NOMO-1 treated with DMSO at 0.1 percent for 48 hours (cell line): ENCODE measurements around the gene M6PR.

ENCODE experiments used
- DNase-seq: peaks from one replicate; lab custom pipeline; 2025; ENCODE audit not compliant: unreplicated experiment; lab: John Stamatoyannopoulos, UW

The M6PR gene

GRCh38 chr12:8949342-8950220, at the start of gene M6PR:
Gene M6PR, minus strand, starts transcription at chr12:8949645. Its CDS starts 3,241 bp downstream, at chr12:8946404.
- peak; percentile 100 for DNase-seq

- DNase-seq = peak; percentile 63
Observed at GRCh38 chr12:8996682-8997405, 47.4 kb upstream of the M6PR start.

- no peak for DNase-seq
Observed at GRCh38 chr12:8995021-8995775, 45.8 kb upstream of the M6PR start.

- no peak for DNase-seq
Observed at GRCh38 chr12:8993827-8994226, 44.4 kb upstream of the M6PR start.

GRCh38 chr12:8991371-8992345, 42.2 kb upstream of the M6PR start:
- peak; percentile 33 for DNase-seq

- DNase-seq = peak; percentile 73
Observed at GRCh38 chr12:8989413-8989812, 40.0 kb upstream of the M6PR start, which contains the start of gene KLRG1. Gene KLRG1, plus strand, starts transcription at chr12:8989546. Its CDS starts 90 bp downstream, at chr12:8989636.

GRCh38 chr12:8987685-8988084, 38.2 kb upstream of the M6PR start:
- DNase-seq = no peak

- peak; percentile 17 for DNase-seq
Observed at GRCh38 chr12:8987163-8987562, 37.7 kb upstream of the M6PR start.

- no peak for DNase-seq
Observed at GRCh38 chr12:8985213-8985754, 35.8 kb upstream of the M6PR start.

GRCh38 chr12:8980137-8980536, 30.7 kb upstream of the M6PR start:
- no peak for DNase-seq

GRCh38 chr12:8970432-8970831, 21.0 kb upstream of the M6PR start:
- no peak for DNase-seq

- no peak for DNase-seq
Observed at GRCh38 chr12:8969861-8970411, 20.5 kb upstream of the M6PR start.

- DNase-seq = no peak
Observed at GRCh38 chr12:8968761-8969160, 19.3 kb upstream of the M6PR start.

GRCh38 chr12:8960176-8960575, 10.7 kb upstream of the M6PR start:
- DNase-seq = no peak

- peak; percentile 51 for DNase-seq
Observed at GRCh38 chr12:8958066-8958465, 8.6 kb upstream of the M6PR start.

- no peak for DNase-seq
Observed at GRCh38 chr12:8957561-8957960, 8.1 kb upstream of the M6PR start.

- DNase-seq = no peak
Observed at GRCh38 chr12:8956772-8957171, 7.3 kb upstream of the M6PR start.

GRCh38 chr12:8956073-8956472, 6.6 kb upstream of the M6PR start:
- no peak for DNase-seq

- DNase-seq = no peak
Observed at GRCh38 chr12:8953773-8954402, 4.4 kb upstream of the M6PR start.
